Endothelial cell (in vitro differentiated cells): ENCODE measurements around the gene TLE4. TPM values are rescaled to one million over a fixed set of nuclear protein-coding genes. Genes with fewer than 3 reads are reported as not detected.
"Not testable (repeated sequence)": the region's sequence is repeated elsewhere in the genome, so short reads cannot be mapped to it uniquely, and the experiment has no call there.

ENCODE experiments used
- DNase-seq: peaks from one replicate; pipeline ENCODE4 v3.0.0; 2021; ENCODE audit warnings: low spot score
- H3K27ac Mint-ChIP-seq: one replicate; pipeline ENCODE4 v1.8.0; 2021; ENCODE audit warnings: mixed read lengths, inconsistent platforms; ENCODE audit not compliant: unreplicated experiment
- H3K27me3 Mint-ChIP-seq: one replicate; pipeline ENCODE4 v1.8.0; 2021; ENCODE audit warnings: mild to moderate bottlenecking, moderate library complexity, mixed read lengths, inconsistent platforms; ENCODE audit not compliant: unreplicated experiment
- H3K36me3 Mint-ChIP-seq: one replicate; pipeline ENCODE4 v1.8.0; 2021; ENCODE audit warnings: mild to moderate bottlenecking, low read depth, mixed read lengths, inconsistent platforms; ENCODE audit not compliant: unreplicated experiment
- H3K4me1 Mint-ChIP-seq: one replicate; pipeline ENCODE4 v1.8.0; 2021; ENCODE audit warnings: mild to moderate bottlenecking, mixed read lengths, inconsistent platforms; ENCODE audit not compliant: unreplicated experiment
- H3K4me3 Mint-ChIP-seq: one replicate; pipeline ENCODE4 v1.8.0; 2021; ENCODE audit warnings: mild to moderate bottlenecking, mixed read lengths, inconsistent platforms; ENCODE audit not compliant: unreplicated experiment
- H3K9me3 Mint-ChIP-seq: one replicate; pipeline ENCODE4 v1.8.0; 2021; ENCODE audit warnings: mixed read lengths, inconsistent platforms; ENCODE audit not compliant: unreplicated experiment
- total RNA-seq: library from RNA; stranded (reverse); fragmentation: NEBNext Ultra II Directional; extraction: Animal tissue kit (Norgen Biotek cat#: 25700); gene quantifications from one replicate; pipeline ENCODE4 v1.2.1, GENCODE V29; 2021; ENCODE audit not compliant: unreplicated experiment
- TF ChIP-seq, protein P1 (sequence below): fragments of 200-600 bp; sonication (generic); IDR thresholded peaks from one replicate; pipeline ENCODE4 v1.5.0; 2021; ENCODE audit warnings: antibody characterized with exemption; ENCODE audit not compliant: unreplicated experiment

TLE4 gene
- total RNA-seq, 1 donor from 2014 or later = 88.4 TPM

- H3K27me3 Mint-ChIP-seq = peaks cover 2% of the 10 kb centered on the region
- no peak overlapping the region for H3K4me3 Mint-ChIP-seq
- no peaks in the 10 kb centered on the region for H3K4me1 Mint-ChIP-seq
- H3K36me3 Mint-ChIP-seq = no peaks in the 10 kb centered on the region
- no peak for DNase-seq
- no peaks in the 10 kb centered on the region for H3K9me3 Mint-ChIP-seq
- TF ChIP-seq, protein P1, sequence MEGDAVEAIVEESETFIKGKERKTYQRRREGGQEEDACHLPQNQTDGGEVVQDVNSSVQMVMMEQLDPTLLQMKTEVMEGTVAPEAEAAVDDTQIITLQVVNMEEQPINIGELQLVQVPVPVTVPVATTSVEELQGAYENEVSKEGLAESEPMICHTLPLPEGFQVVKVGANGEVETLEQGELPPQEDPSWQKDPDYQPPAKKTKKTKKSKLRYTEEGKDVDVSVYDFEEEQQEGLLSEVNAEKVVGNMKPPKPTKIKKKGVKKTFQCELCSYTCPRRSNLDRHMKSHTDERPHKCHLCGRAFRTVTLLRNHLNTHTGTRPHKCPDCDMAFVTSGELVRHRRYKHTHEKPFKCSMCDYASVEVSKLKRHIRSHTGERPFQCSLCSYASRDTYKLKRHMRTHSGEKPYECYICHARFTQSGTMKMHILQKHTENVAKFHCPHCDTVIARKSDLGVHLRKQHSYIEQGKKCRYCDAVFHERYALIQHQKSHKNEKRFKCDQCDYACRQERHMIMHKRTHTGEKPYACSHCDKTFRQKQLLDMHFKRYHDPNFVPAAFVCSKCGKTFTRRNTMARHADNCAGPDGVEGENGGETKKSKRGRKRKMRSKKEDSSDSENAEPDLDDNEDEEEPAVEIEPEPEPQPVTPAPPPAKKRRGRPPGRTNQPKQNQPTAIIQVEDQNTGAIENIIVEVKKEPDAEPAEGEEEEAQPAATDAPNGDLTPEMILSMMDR = no peak
- no peak overlapping the region for H3K27ac Mint-ChIP-seq
Observed at GRCh38 chr9:79537838-79538237, 33.9 kb upstream of the TLE4 start.

DNA sequence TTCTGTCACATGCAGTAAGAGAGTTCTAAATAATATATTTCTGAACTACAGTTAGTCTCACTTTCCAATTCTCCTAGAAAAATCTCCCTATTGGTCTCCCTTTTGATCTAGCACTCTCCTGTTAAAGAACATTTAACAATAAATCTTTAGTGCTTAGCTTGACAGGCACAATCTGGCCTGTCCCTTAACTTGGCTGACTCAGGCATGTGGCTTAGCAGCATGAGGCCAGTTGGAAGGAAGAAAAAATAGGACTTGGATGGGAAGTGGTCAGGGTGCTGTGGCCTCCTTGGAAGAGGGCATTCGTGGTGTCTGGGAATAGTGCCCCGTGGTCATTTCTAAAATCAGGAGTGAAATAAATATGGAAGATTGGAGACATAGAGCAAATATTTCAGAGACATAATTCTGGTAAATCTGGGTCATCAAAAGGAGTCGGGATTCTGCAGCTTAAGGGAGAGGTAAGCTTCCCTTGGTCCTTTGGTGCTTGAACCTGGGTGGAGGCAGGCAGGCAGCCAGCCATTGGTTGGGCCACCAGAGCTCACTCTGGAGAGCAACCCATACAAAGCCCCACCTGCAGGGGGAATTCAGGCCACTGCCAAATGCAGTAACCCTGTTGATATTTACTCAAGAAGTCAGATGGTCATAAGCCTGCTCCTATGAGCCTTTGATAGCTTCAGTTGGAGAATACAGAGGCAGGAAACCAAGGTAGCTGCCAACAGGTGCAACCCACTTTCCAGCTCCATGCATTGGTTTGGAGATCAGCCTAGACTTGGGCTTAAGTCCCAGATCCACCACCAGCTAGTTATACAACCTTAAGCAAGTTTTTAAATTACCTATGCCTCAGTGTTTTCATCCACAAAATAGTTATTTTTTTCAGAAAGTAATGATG lies 28.8 kb upstream of the TLE4 start:
- no peaks in the 10 kb centered on the region for H3K9me3 Mint-ChIP-seq
- no peak for DNase-seq
- H3K4me3 Mint-ChIP-seq = no peak overlapping the region
- no peak overlapping the region for H3K27ac Mint-ChIP-seq
- TF ChIP-seq, protein P1 = no peak
- H3K4me1 Mint-ChIP-seq = no peaks in the 10 kb centered on the region
- no peaks in the 10 kb centered on the region for H3K36me3 Mint-ChIP-seq
- H3K27me3 Mint-ChIP-seq = peaks cover 2% of the 10 kb centered on the region

DNA sequence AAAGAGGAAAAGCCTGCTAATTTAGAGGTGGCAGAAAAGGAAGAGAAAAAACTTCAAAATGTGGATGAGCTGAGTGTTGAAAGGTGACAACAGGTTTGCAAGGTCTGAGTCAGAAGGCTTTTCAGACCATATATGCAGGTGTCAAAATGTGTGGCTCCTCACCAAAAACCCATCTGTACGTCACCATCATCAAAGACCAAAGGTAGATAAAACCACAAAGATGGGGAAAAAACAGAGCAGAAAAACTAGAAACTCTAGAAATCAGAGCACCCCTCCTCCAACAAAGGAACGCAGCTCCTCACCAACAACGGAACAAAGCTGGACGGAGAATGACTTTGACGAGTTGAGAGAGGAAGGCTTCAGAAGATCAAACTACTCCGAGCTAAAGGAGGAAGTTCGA lies 27.4 kb upstream of the TLE4 start:
- H3K4me1 Mint-ChIP-seq, H3K4me3 Mint-ChIP-seq, H3K9me3 Mint-ChIP-seq, H3K27me3 Mint-ChIP-seq, DNase-seq, H3K27ac Mint-ChIP-seq, H3K36me3 Mint-ChIP-seq: not testable (repeated sequence)

- no peak for DNase-seq
- H3K36me3 Mint-ChIP-seq = no peaks in the 10 kb centered on the region
- H3K27me3 Mint-ChIP-seq = peaks cover 1% of the 10 kb centered on the region
- no peak overlapping the region for H3K27ac Mint-ChIP-seq
- TF ChIP-seq, protein P1 = no peak
- H3K4me1 Mint-ChIP-seq = no peaks in the 10 kb centered on the region
- H3K9me3 Mint-ChIP-seq = no peaks in the 10 kb centered on the region
- H3K4me3 Mint-ChIP-seq = no peak overlapping the region
Observed at GRCh38 chr9:79551586-79551985, 20.2 kb upstream of the TLE4 start.

DNA sequence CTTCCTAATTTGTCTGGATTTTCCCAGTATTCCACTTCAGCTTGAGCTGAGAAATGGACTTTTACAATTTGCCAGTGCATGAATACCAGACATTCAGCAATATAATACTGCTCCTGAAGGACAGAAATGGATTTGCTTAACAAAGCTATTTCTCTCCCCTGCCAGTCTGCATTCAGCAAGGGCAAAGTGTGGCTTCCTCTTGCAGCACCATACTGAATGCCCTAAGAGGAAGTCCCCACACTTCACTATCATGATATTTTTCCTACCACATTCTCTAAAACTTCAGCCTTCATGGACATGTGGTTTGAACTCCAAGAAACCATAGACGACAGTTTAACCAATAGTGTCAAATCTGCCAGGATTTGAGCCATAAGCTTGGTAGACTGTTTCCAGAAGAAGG lies 19.8 kb upstream of the TLE4 start:
- DNase-seq = no peak
- Mint-ChIP-seq H3K4me1 (no peaks in the 10 kb centered on the region), H3K9me3 (no peaks in the 10 kb centered on the region), H3K36me3 (no peaks in the 10 kb centered on the region), H3K27me3 (peaks cover 1% of the 10 kb centered on the region), H3K27ac (no peak overlapping the region), H3K4me3 (no peak overlapping the region)
- TF ChIP-seq, protein P1 = no peak
